K562 (cell line): Measurements from ENCODE around the gene ADORA2A. TPM values are rescaled to one million over a fixed set of nuclear protein-coding genes. Genes with fewer than 3 reads are reported as not detected.

Experiments used
- ATAC-seq: fragments of 200-7000 bp; cut with Tn5 transposase; 3 replicates; pipeline ENCODE4 v1.9.1; 2020; ENCODE audit warnings: moderate library complexity
- BruUV-seq: library from RNA; stranded (reverse); fragments of 400-500 nt; replicated peaks from 2 replicates; lab custom pipeline; 2021; lab: Mats Ljungman, UMichigan
- CTCF ChIA-PET: fragments of 300-600 bp; formaldehyde crosslinking; extraction: SDS; loops from one replicate; lab custom pipeline; 2021; ENCODE audit warnings: low intra/inter-chr PET ratio; lab: Yijun Ruan, JAX
- POLR2A ChIA-PET: fragments of 300-600, 350-650 bp; sonication (Branson Sonifier 250); formaldehyde crosslinking; extraction: SDS; loops from one replicate; lab custom pipeline; 2021; ENCODE audit warnings: antibody characterized with exemption, inconsistent platforms; lab: Yijun Ruan, JAX
- DNase-seq, 4 experiments: peaks; one replicate each; pipeline versions ENCODE4 v3.0.0 to v3.0.0-alpha.2; 2011 to 2018; ENCODE audit warnings: low spot score in 3 of 4, mixed read lengths in 3 of 4; ENCODE audit errors: extremely low read depth in 1 of 4
- FAIRE-seq: peaks from 2 replicates; lab custom pipeline; 2011; peaks lifted over from hg19 to GRCh38; lab: Jason Lieb, UNC
- H2AFZ ChIP-seq: 2 replicates; pipeline ENCODE4 v1.6.0; 2011; ENCODE audit warnings: low read depth, low read length, control low read depth, inconsistent platforms
- H3K27ac ChIP-seq: fragments of 200-600 bp; 3 replicates; pipeline ENCODE4 v1.8.0; 2011; ENCODE audit warnings: low read depth, mild to moderate bottlenecking, control low read depth, inconsistent platforms, low read length, moderate library complexity, mixed read lengths; ENCODE audit errors: extremely low read depth
- H3K27me3 ChIP-seq, 2 experiments: fragments of 300-600 bp in 1 of 2; 2 replicates in 1 of 2; 3 replicates in 1 of 2; pipeline versions ENCODE4 v1.6.0 to v1.8.0; 2011; ENCODE audit warnings: inconsistent platforms in 2 of 2, low read length in 2 of 2, mild to moderate bottlenecking in 1 of 2, mixed read lengths in 1 of 2, moderate library complexity in 1 of 2; ENCODE audit not compliant: control insufficient read depth in 2 of 2, insufficient read depth in 2 of 2
- H3K36me3 ChIP-seq: fragments of 300-600 bp; 3 replicates; pipeline ENCODE4 v1.8.0; 2011; ENCODE audit warnings: mild to moderate bottlenecking, low read length, inconsistent platforms; ENCODE audit not compliant: control insufficient read depth, insufficient read depth
- H3K4me1 ChIP-seq, 2 experiments: fragments of 200-600 bp in 1 of 2; replicated peaks in 1 of 2; 2 replicates in 1 of 2; 3 replicates in 1 of 2; pipeline versions ENCODE4 v1.5.1 to v1.8.0; 2011; ENCODE audit warnings: inconsistent platforms in 2 of 2, low read length in 2 of 2, mild to moderate bottlenecking in 1 of 2, mixed read lengths in 1 of 2, moderate library complexity in 1 of 2; ENCODE audit not compliant: control insufficient read depth in 2 of 2, insufficient read depth in 2 of 2
- H3K4me2 ChIP-seq: 2 replicates; pipeline ENCODE4 v1.6.1; 2011; ENCODE audit warnings: low read length, control low read depth, inconsistent platforms, mixed read lengths; ENCODE audit not compliant: insufficient read depth
- H3K4me3 ChIP-seq: fragments of 200-600 bp; sonication (generic), shearing (Covaris generic); 2 replicates; pipeline ENCODE4 v1.5.1; 2016; ENCODE audit warnings: control low read depth, inconsistent platforms
- H3K79me2 ChIP-seq: fragments of 200-600 bp; 3 replicates; pipeline ENCODE4 v1.8.0; 2011; ENCODE audit warnings: low read length, inconsistent platforms; ENCODE audit not compliant: control insufficient read depth, insufficient read depth
- H3K9ac ChIP-seq, 2 experiments: 2 replicates each; pipeline versions ENCODE4 v1.6.0 to v1.6.1; 2011; ENCODE audit warnings: low read depth in 2 of 2, low read length in 2 of 2, control low read depth in 1 of 2, inconsistent platforms in 1 of 2, mild to moderate bottlenecking in 1 of 2, mixed read lengths in 1 of 2; ENCODE audit not compliant: insufficient read depth in 1 of 2
- H3K9me1 ChIP-seq: one replicate; pipeline ENCODE4 v1.6.0; 2011; ENCODE audit warnings: inconsistent platforms, mild to moderate bottlenecking, low read length, moderate library complexity; ENCODE audit not compliant: control insufficient read depth, insufficient read depth
- H3K9me3 ChIP-seq: replicated peaks from 2 replicates; pipeline ENCODE4 v1.5.1; 2011; ENCODE audit warnings: low read depth, low read length, inconsistent platforms; ENCODE audit not compliant: control insufficient read depth, insufficient read depth
- H4K20me1 ChIP-seq: replicated peaks from 2 replicates; pipeline ENCODE4 v1.6.1; 2011; ENCODE audit warnings: low read length, inconsistent platforms, mixed read lengths; ENCODE audit not compliant: control insufficient read depth, insufficient read depth
- CCNT2 ChIP-seq: IDR thresholded peaks from 2 replicates; pipeline ENCODE4 v1.6.1; 2011; ENCODE audit warnings: borderline replicate concordance, low read depth, mild to moderate bottlenecking, moderate library complexity, mixed read lengths, low read length; ENCODE audit not compliant: insufficient read length; ENCODE audit errors: extremely low read depth
- DACH1 ChIP-seq: fragments of 450-650 bp; IDR thresholded peaks from 2 replicates; pipeline ENCODE4 v1.6.1; 2018; ENCODE audit not compliant: partially characterized antibody
- POLR2H ChIP-seq: IDR thresholded peaks from 2 replicates; pipeline ENCODE4 v1.6.1; 2016; ENCODE audit warnings: missing genetic modification characterization, low read depth, mild to moderate bottlenecking, control low read depth, missing compliant biosample characterization, moderate library complexity
- VEZF1 ChIP-seq: fragments of 200-800 bp; sonication (Bioruptor generic); IDR thresholded peaks from 2 replicates; pipeline ENCODE4 v1.6.1; 2017; ENCODE audit warnings: missing genetic modification characterization, missing compliant biosample characterization
- WGBS: fragments of 100-300 bp; shearing (Covaris generic); methylation state at CpG from one replicate; pipeline ENCODE4 v1.1.6; 2016; ENCODE audit warnings: low coverage, mixed read lengths; ENCODE audit not compliant: insufficient coverage; ENCODE audit errors: missing lambda C conversion rate; 5-methylcytosine and 5-hydroxymethylcytosine counted together
- in situ Hi-C: fragments of 300-500 bp; cut with MboI; formaldehyde crosslinking; loops from 4 replicates; pipeline ENCODE4 v1.15.0; 2018; ENCODE audit warnings: inconsistent platforms, mixed read lengths
- intact Hi-C: fragments of 100-400 bp; cut with micrococcal nuclease; formaldehyde crosslinking; loops from 2 replicates; pipeline ENCODE4 v1.14.2; 2022
- polyA plus RNA-seq, 8 experiments: library from polyadenylated mRNA; depleted of rRNA in 4 of 8; stranded (reverse) in 5 of 8; unstranded in 3 of 8; fragments of >200 nt; fragmentation: Nextera tagmentation in 2 of 8; fragmentation: Illumina TruSeq in 1 of 8; extraction: Ambion mirVana in 2 of 8; extraction: Trizol in 1 of 8; gene quantifications; 2 replicates each; pipeline versions ENCODE4 v1.2.1 to v1.2.3, GENCODE V29; 2011 to 2014; ENCODE audit warnings: inconsistent platforms in 1 of 8, missing spikeins in 1 of 8
- total RNA-seq, 7 experiments: library from RNA; depleted of rRNA in 6 of 7; stranded (reverse); fragments of >200 nt in 6 of 7; fragmentation: Illumina TruSeq in 2 of 7; extraction: Trizol in 2 of 7; gene quantifications; 2 replicates each; pipeline versions ENCODE4 v1.2.1 to v1.2.3, GENCODE V29; 2011 to 2021; ENCODE audit warnings: low replicate concordance in 1 of 7
- TF ChIP-seq, protein P1 (sequence below), 2 experiments: fragments of 450-650 bp; conservative IDR thresholded peaks; 2 replicates each; pipeline ENCODE4 v1.6.1; 2017; ENCODE audit warnings: mild to moderate bottlenecking in 2 of 2, moderate library complexity in 2 of 2
- TF ChIP-seq, protein P2 (sequence below): fragments of 450-650 bp; formaldehyde crosslinking; IDR thresholded peaks from 2 replicates; pipeline ENCODE4 v1.4.0; 2020; ENCODE audit warnings: mild to moderate bottlenecking, moderate library complexity

Gene ADORA2A
- total and polyA plus RNA-seq, 9 of the 15 experiments (the other 6 are each of a cell fraction or from before 2014, with no cell fraction given), result 0.15 to 2.1 (median 0.66) TPM; not detected in 2

DNA sequence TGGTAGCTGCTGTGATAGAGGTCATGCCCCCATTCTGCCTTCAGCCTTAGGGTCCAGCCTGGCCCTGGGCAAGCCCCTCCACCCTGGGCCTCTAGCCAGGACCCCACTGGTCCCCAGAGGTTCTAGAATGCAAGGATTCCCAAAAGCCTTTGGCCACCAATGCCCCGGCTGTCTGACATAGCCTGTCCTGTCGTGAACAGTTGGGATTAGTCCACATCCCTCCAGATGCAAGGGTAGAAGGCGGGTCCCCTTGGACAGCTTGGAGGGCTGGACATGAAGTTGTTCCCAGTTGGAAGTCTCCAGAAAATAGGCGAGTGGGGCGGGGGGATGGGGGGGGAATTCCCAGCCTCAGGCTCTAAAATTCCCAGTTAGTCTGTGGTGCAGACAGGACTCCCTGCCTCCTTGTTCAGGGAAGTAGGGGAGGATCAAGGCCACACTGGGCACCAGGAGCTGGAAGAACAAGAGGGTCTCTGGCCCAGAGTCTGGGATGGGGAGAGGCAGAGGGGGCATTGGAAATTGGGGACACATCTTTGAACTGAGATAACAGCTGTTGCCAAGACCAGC lies 5.2 kb upstream of the ADORA2A start:
- no peaks in the 10 kb centered on the region for H3K9me3 ChIP-seq
- no TSS peak for BruUV-seq
- in situ Hi-C loops (no loop called here), intact Hi-C loops (loop anchor here (5.0 kb wide), 2 partner anchors 65 to 80 kb away; no protein-coding TSS in a partner anchor)
- ChIA-PET POLR2A (interaction anchor here (1.4 kb wide), 1 partner anchor 104 kb away, joined by 5 read pairs; no protein-coding TSS in a partner anchor), CTCF (interaction anchor here (1.1 to 3.0 kb wide), 3 partner anchors 80 to 103 kb away, joined by 3 to 16 read pairs (median 7); no protein-coding TSS in a partner anchor)
- H3K36me3 ChIP-seq, result no peaks in the 10 kb centered on the region
- H3K9me1 ChIP-seq, result no peaks in the 10 kb centered on the region
- peaks cover 0 to 32% of the 10 kb centered on the region in 2 experiments; a peak in 2 of 5 replicates for H3K4me1 ChIP-seq
- no peak for DNase-seq
- no peak overlapping the region for H3K9ac ChIP-seq
- peaks cover 2 to 24% of the 10 kb centered on the region in 2 experiments; a peak in 4 of 5 replicates for H3K27me3 ChIP-seq
- FAIRE-seq, result no peak
- peaks cover 14% of the 10 kb centered on the region for H4K20me1 ChIP-seq
- H2AFZ ChIP-seq, result no peak overlapping the region
- H3K4me2 ChIP-seq, result no peak overlapping the region
- H3K4me3 ChIP-seq, result no peak overlapping the region
- ATAC-seq, result no peak
- WGBS, result 21% methylated on average over 5 of the region's 5 CpGs
- TF ChIP-seq DACH1, result no peak
- no peaks in the 10 kb centered on the region for H3K79me2 ChIP-seq
- no peak overlapping the region for H3K27ac ChIP-seq

- Histone ChIP-seq H3K27me3 (peaks cover 2 to 32% of the 10 kb centered on the region in 2 experiments; a peak in 4 of 5 replicates), H3K9ac (peak overlapping the region in 1 of 2 experiments; percentile 68; a peak in 1 of 4 replicates), H4K20me1 (peaks cover 14% of the 10 kb centered on the region), H3K9me3 (no peaks in the 10 kb centered on the region), H3K9me1 (no peaks in the 10 kb centered on the region), H2AFZ (0 out of 2 replicates have a peak overlapping the region, but pooled peaks have one; percentile 45), H3K4me3 (peak overlapping the region; percentile 42), H3K4me1 (peaks cover 0 to 40% of the 10 kb centered on the region in 2 experiments; a peak in 2 of 5 replicates), H3K36me3 (no peaks in the 10 kb centered on the region), H3K27ac (no peak overlapping the region), H3K4me2 (no peak overlapping the region), H3K79me2 (no peaks in the 10 kb centered on the region)
- WGBS, result 4% methylated on average over 5 of the region's 56 CpGs
- intact Hi-C loops, result loop anchor here (5.0 kb wide), 2 partner anchors 64 to 79 kb away; no protein-coding TSS in a partner anchor
- BruUV-seq, result no TSS peak
- no peak for FAIRE-seq
- DNase-seq, result peak; percentile 61 to 88 (median 84)
- POLR2A ChIA-PET, result interaction anchor here (0.7 kb wide), 1 partner anchor 120 kb away, joined by 5 read pairs; no protein-coding TSS in a partner anchor
- CTCF ChIA-PET, result interaction anchor here (1.5 to 3.0 kb wide), 3 partner anchors 79 to 102 kb away, joined by 5 to 16 read pairs (median 6); no protein-coding TSS in a partner anchor
- in situ Hi-C loops, result no loop called here
- peak; percentile 86 for ATAC-seq
- TF ChIP-seq CCNT2 (peak; percentile 34), POLR2H (tag) (no peak), VEZF1 (peak; percentile 57; the same call in 1 of the 2 replicates)
- TF ChIP-seq, protein P1, sequence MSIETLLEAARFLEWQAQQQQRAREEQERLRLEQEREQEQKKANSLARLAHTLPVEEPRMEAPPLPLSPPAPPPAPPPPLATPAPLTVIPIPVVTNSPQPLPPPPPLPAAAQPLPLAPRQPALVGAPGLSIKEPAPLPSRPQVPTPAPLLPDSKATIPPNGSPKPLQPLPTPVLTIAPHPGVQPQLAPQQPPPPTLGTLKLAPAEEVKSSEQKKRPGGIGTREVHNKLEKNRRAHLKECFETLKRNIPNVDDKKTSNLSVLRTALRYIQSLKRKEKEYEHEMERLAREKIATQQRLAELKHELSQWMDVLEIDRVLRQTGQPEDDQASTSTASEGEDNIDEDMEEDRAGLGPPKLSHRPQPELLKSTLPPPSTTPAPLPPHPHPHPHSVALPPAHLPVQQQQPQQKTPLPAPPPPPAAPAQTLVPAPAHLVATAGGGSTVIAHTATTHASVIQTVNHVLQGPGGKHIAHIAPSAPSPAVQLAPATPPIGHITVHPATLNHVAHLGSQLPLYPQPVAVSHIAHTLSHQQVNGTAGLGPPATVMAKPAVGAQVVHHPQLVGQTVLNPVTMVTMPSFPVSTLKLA (conservative IDR thresholded peaks at IDR 0.05), result no peak
- TF ChIP-seq, protein P2, sequence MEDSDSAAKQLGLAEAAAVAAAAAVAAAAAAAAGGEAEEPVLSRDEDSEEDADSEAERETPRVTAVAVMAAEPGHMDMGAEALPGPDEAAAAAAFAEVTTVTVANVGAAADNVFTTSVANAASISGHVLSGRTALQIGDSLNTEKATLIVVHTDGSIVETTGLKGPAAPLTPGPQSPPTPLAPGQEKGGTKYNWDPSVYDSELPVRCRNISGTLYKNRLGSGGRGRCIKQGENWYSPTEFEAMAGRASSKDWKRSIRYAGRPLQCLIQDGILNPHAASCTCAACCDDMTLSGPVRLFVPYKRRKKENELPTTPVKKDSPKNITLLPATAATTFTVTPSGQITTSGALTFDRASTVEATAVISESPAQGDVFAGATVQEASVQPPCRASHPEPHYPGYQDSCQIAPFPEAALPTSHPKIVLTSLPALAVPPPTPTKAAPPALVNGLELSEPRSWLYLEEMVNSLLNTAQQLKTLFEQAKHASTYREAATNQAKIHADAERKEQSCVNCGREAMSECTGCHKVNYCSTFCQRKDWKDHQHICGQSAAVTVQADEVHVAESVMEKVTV (CRISPR knock-in tag), result peak; percentile 23; the same call in 1 of the 2 replicates
Observed at GRCh38 chr22:24423519-24424000, 3.8 kb upstream of the ADORA2A start.
